Measurements from ENCODE around the gene ANKLE1.
A peak's percentile ranks its signal among the peaks of the same experiment; 100 is the strongest.

The ANKLE1 gene

DNA sequence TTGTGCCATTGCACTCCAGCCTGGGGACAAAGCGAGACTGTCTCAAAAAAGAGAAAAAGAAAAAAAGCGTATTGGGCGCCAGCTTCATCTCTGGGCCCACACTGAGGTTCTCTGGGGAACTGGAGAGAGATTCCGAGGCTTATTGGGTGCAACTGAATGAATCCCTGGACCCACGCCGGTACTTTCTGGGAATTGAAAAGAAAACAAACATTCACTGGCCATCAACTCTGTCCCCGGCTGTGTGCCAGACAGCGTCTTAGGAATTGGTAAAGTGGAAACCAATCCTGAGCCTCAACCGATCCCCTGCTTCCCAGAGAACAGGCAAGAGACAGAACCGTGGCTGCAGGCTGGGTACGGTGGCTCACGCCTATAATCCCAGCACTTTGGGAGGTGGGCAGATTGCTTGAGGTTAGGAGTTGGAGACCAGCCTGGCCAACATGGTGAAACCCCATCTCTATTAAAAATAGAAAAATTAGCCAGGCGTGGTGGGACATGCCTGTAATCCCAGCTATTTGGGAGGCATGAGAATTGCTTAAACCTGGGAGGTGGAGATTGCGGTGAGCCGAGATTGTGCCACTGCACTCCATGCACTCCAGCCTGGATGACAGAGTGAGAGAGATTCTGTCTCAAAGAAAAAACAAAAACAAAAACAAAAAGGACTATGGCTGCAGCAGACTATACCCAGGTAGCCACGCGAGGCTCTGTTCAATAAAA lies 44.3 kb downstream of the ANKLE1 start:
- DNase-seq (ENCODE audit: low spot score) = no peak

DNA sequence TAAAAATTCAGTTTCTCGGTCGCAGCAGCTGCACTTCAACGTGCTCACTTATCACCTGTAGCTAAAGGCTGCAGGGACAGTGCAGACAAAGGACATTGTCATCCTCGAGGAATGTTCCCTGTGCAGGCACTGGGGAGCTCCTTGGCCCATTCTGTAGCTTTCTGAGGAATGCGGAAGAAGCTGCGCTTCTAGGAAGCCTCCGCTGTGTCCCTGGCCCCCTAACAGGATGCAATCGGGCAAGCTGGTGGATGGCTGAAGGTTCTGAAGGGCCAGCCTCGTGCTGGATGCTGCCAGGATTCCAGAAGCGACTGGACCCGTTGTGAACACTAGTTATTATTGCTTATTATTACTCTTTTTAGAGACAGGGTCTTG lies 44.9 kb downstream of the ANKLE1 start:
- no peak for DNase-seq (ENCODE audit: low spot score)

DNA sequence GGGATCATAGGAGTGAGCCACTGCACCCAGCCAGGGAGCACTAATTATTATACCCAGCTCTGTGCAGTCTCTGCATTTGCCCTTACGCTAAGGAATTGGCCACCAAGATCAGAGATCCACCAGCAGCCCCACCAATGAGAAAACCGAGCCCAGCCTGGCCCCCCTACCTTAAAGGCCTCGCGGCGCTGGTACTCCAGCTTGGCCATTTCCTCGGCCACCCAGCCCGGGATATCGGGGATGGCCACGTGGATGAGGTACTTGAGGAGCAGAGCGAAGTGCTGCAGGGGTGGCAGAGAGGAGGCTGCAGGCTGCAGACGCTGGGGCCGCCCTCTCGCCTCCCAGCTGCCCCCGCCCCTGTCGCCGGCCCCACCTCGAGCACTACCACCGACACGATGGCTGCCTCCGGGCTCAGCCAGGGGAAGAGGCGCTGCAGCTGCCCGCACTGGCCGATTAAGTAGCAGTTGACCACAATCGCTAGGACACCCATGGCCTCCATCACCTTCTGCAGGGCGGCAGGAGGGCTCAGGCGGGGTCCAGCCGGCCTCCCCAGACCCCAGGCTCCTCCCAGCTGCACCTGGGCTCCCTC lies 45.5 kb downstream of the ANKLE1 start:
- DNase-seq (ENCODE audit: low spot score) = peak; percentile 64

DNA sequence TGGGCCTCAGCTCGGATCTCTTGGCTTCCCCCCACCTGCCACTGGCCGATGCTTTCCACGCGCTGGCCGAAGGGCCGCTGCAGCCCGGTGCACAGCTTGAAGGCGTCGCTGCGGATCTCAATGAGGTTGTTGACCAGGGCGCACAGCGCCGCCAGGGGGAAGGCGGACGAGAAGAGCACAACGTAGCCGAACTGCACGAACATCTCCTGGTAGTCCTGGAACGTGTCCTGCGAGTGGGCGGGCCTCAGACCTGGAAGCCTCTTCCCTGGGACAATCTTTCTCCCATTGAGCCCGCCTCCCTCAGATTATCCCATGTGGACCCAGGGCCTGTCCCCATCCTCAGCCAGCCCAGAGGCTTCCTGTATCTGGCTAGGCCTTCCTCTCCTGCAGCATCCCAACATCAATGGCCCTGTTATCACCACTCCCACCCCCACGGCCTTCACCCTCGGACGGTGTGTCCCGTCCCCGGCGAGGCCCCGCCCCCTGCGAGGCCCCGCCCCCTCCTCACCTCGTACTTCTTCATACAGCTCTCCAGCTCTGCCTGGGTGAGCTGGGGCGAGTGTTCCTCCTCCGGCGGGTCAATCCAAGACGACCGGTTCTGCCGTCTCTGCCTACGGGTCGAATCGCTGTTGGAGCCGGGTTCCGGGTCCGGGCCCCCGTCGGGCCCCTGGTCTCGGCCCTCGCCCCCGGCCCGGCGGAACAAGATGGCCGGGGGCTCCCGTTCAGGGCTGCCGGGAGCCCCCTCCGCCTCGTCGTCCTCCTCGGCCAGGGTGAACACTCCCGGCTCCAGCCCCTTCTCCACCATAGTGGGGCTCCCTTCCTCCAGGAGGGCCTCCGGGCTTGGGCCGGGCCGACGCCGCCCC lies 46.2 kb downstream of the ANKLE1 start:
- peak; percentile 92 for DNase-seq (ENCODE audit: low spot score)

DNA sequence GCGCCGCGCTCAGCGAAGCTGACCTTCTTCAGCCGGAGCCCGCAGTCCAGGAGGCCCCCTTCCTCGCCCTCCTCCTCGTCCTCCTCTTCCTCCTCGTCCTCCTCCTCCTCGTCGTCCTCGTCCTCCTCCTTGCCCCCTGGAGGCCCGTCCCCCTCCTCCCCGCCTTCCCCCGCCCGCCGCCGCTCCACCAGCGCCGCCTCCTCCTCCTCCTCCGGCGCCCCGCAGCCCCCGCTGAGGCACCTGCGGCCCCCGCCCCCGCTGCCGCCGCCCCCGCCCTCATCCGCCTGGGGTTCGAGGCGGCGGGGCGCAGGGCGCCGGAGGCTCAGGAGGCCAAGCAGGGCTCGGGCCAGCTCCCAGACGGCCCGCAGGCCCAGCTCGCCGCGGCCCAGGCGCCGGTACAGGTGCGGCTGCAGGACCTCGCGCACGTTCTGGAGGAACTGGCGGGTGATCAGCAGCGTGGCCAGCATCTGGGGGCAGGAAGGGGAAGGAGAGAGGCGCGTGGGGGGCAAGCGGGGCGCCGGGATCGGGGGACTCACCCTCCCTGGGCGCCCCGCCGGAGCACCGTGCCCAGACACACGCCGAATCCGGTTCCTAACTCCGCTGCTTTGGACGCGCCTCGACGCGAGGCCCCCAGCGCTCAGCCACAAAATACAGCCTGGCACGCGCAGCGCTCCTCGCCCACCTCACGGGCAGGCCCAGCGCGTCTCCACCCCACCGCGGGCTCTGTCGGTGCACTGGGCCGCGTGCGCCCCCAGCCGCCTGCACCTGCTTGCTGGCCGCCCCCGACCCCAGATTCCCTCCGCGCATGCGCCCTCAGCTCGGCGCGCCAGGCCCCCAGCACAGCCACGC lies 47.0 kb downstream of the ANKLE1 start:
- DNase-seq (ENCODE audit: low spot score) = no peak

DNA sequence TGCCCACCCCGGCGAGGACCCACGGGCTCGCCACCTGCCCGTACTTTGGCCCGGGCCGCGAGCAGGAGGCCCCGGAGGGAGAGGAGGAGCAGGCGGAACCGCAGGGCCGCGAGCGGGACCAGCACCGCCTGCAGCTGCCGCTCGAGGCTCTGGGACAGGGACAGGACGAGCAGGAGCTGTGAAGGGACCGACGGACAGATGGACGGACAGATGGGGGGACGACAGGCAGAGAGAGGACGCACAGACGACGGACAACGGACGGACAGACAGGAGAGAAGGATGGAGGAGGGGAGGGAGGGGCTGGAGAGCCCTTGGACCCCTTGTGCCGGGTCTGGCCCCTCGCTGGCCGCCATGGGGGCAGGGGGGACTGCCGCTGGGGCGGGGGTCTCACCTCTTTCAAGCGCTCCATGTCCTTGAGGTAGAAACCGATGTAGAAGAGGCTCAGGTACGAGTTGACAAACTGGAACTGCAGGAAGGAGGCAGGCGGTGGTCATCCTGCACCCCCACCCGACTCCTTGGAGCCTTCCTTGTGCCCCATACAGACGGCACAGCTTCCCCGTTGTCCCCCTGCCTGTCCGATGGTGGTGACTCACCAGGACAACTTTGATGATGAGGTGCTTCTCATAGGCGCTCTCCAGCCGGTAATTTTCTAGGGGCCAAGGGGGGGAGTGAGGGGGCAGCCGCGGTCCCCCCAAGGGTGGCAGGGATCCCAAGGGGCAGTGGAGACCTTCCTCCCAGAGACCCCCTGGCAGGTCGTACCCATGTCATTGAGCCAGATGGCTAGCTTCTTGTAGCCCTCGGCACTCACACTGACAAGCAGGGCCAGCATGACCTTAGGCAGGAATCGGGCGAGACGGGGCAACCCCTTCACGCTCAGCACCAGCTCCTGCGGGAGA lies 47.9 kb downstream of the ANKLE1 start:
- no peak for DNase-seq (ENCODE audit: low spot score)

DNA sequence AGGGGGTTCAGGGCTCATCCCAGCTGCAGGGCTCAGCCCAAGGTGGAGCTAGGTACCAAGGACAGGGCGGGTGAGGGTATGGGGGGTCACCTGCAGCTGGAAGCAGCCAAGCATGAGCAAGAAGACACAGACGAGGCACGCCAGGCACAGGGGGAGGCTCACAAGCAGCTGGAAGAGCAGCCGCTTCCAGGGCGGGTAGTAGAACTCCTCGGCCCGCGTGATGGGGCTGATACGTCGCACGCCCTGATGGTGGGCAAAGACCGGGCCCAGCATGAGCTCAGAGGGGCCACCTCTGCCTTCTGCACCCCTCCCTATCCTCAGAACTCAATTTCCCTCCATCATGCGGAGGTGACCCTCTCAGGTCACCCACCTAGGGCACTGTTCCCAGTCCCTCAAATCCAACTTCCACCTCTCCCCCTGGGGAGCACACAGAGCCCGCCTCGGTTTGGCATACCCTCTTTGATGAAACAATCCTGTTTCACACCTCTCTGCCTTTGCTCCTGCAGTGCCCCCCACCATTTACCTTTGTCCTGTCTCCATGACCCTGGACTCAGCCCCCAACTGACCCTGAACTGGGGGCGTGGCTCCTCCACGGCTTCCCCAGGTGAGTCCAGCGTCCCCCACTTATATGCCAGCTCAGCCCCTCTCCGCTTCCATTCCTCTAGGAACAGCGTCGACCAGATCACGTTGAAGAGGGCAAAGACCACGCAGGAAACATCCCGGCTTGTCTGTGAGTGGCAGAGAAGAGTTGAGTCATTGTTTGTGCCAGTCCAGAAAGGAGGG lies 48.8 kb downstream of the ANKLE1 start:
- DNase-seq (ENCODE audit: low spot score) = no peak

DNA sequence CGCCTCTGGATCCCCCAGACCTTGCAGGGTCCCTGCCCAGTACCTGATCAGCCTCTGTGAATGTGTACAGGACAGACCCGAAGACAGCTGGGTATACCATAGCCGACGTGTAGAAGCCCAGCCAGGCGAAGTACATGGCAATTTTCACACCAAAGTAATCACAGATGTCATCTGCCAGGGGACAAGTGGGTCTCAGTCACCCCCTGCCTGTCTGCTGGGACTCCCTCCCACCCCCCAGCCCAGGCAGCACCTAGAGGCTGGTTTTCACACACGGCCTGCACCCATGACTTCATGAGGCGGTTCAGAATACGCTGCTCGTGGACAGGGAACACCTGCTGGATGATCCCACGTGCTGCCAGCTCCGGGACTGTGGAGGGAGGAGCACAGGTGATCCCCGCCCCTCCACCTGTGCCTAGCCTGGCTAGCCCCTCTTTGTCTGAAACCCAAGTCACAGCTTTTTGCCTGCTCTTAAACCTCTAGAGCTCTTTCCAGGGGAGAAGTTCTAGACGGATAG lies 49.4 kb downstream of the ANKLE1 start:
- DNase-seq (ENCODE audit: low spot score) = no peak

DNA sequence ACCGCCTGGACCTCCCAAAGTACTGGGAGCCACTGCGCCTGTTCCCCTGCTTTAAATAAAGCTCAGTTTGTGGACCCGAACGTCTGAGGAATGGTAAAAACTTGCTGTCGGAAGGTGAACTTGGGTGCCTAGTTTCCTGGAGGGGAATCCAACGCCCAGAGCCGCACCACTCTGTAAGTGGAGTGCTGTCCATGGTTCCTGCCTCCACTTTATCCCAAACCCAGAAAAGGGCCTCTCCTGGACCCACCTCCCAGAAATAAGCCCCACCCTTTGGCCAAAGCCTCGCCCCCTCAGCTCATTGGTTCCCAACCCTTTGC lies 50.6 kb downstream of the ANKLE1 start:
- DNase-seq (ENCODE audit: low spot score) = no peak

DNA sequence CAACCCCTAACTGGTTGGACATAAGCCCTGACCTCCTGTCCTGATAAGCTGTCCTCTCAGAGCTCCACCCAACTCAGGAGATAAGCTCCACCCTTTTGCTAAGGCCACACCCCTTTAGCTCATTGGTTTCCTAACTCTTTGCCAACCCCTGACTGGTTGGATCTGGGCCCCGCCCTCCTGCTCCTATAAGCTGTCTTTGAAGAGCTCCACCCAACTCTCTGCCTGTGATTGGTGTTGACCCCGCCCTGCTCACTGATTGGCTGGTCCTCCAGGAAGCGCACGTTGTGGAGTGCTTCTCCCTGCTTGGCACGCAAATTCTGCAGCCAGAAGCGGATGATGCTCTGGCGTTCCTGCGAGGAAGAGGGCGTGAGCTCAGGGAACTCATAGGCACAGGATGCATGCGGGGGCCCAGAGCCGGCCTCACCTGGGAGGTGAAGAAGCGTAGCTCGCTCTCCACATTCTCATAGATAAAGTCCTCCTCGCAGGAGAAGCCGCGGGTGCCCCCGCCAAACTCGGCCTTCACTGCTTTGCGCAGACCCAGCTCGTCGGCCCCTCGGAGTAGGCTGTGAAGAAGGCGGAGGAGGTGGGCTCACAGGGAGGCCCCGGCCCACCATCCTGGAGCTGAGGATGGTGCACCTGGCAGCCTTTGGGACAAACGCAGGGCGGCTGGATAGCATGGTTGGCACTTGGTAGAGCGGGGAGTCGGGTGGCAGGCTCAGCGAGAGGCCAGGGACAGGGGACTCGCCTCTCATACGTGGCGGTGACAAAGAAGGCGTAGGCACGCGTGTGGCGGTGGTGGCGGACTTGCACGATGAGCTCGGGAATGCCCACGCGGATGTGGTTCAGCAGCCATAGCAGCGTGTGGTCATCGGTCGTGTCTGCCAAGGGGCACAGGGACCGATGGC lies 51.2 kb downstream of the ANKLE1 start:
- DNase-seq (ENCODE audit: low spot score) = peak; percentile 67

DNA sequence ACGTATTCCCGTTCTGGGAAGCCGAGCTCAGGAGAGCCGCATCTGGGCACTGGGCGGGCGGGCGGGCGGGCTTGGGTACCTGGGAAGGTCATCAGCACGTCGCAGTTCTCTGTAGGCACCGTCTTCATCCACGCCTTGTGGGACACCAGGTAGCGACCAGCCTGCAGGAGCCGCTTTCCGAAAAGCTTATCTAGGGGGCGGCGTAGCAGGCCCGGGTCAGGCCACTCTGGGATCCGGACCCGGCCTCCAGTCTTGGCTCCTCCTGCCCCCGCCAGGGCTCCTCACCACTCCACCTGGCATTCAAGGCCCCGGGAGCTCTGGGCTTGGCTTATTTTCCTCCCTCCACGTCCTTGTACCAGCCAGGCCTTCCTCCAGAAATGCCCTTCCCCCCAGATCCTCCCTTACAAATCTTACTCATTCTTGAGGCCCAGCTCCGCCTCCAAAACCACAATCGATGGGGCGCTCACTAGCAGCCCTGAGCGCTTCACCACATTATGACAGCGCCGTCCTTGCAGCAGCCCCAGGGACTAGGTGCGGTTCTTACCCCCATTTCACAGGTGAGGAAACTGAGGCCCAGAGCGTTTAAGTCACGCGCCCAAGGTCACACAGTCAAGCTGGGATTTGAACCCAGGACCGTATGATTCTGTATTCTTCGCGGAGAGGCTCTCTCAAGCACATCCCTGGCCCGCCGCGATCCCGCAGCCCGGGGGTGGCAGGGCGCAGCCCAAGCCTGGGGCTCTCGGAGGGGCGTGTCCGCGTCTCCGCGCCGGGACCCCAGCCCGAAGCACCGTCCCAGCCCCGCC lies 52.1 kb downstream of the ANKLE1 start:
- DNase-seq (ENCODE audit: low spot score) = no peak

DNA sequence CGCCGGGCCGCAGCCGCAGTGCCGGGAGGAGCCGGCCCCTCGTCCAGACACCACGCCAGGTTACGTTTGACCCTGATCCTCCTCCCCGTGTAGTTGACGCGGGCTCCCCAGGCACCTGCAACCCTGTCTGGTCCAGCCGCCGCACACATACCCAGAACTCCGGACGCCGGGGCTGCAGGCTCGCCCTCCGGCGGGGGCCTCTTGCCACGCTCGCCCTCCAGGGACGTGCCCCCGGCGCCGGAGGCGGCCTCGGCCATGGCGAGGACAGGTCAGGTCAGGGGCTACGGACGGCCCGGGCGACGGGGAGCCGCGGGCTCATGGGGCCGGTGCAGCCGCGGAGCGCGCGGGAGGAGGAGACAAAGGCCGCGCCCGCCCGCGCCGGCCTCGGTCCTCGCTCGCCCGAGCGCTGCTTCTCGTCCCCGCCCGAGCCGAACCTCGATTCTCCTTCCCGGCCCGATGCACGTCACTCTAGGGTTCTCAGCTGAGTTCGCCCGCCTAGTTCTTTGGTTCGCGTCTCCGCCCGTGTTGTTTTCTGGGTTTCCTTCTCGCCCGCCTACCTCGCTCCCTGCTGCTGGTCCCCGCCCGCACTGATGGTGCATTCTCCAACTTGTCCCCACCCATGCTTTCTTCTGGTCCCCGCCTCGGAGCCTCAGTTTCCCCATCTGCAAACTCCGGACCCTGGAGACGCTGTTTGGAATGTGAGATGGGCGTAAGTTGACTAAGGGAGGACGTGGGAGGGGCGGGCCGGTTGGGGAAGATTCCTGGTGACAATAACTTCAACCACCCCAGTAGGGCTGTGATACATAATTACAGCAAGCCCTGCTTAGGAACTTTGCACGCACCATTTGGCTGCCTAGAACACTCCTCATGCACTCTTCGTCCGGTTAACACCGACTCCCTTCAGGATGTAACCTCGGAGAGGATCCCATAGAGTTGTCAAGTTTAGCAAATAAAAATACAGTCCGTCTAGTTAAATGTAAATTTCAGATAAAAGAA lies 53.0 kb downstream of the ANKLE1 start, which contains the start of gene ANO8:
Gene ANO8 (minus strand): TSS at position 442 of the 996 bp plus-strand sequence. CDS start 185 bp downstream, at position 257.
- peak; percentile 96 for DNase-seq (ENCODE audit: low spot score)

DNA sequence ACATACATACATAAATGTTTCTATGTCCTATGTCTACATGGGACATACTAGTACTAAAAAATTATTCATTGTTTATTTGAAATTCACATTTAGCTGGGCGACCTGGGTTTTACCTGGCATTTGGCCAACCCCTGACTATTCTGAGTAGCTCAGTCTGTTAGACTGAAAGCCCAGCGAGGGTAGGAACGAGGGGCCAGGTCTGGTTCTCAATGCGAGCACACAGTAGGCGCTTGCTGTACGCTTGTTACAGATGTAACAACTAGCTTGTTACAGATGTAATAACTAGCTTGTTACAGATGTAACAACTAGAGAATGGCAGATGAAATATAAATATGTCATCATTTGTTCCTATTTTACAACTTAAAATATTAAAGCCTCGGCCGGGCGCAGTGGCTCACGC lies 53.9 kb downstream of the ANKLE1 start:
- no peak for DNase-seq (ENCODE audit: low spot score)

All from ecto neural progenitor cell (in vitro differentiated cells).